HG03159 (cell line): ENCODE data around the gene TMCC3.

Experiments
- ATAC-seq: cut with Tn5 transposase; IDR thresholded peaks from one replicate; pipeline ENCODE4 v1.9.1; 2021; ENCODE audit warnings: mild to moderate bottlenecking, moderate library complexity; ENCODE audit not compliant: unreplicated experiment

The TMCC3 gene

GRCh38 chr12:94536040-94536965, 114.1 kb downstream of the TMCC3 start:
- ATAC-seq, result no peak

GRCh38 chr12:94535510-94535921, 114.8 kb downstream of the TMCC3 start:
- ATAC-seq, result no peak

GRCh38 chr12:94534774-94535509, 115.4 kb downstream of the TMCC3 start:
- no peak for ATAC-seq

- no peak for ATAC-seq
Observed at GRCh38 chr12:94534278-94534677, 116.1 kb downstream of the TMCC3 start.

- ATAC-seq, result no peak
Observed at GRCh38 chr12:94532490-94533422, 117.6 kb downstream of the TMCC3 start.

- ATAC-seq, result no peak
Observed at GRCh38 chr12:94531196-94531720, 119.1 kb downstream of the TMCC3 start.

- no peak for ATAC-seq
Observed at GRCh38 chr12:94525951-94526350, 124.4 kb downstream of the TMCC3 start.
